Activated effector memory CD4-positive, alpha-beta T cell treated with anti-CD3 and anti-CD28 coated beads, Interleukin-2, amount 50 U/mL, for 16 hours (primary cell): ENCODE results near the gene SLC30A5.

Experiments
- DNase-seq: peaks from one replicate; pipeline ENCODE4 v3.0.0-alpha.2; 2020

SLC30A5 gene

GRCh38 chr5:69170495-69170894 lies 76.7 kb downstream of the SLC30A5 start:
- DNase-seq: no peak

- DNase-seq: no peak
Observed at GRCh38 chr5:69170969-69171368, 77.2 kb downstream of the SLC30A5 start.
